GM20431 (cell line): Measurements from ENCODE around the gene RAPGEFL1.

Experiments used
- in situ Hi-C: fragments of 300-500 bp; cut with MseI, MboI; formaldehyde crosslinking; loops from one replicate; pipeline ENCODE4 v1.15.0; 2020; ENCODE audit warnings: low sequenced_read_pairs; ENCODE audit not compliant: unreplicated experiment

RAPGEFL1 gene

GRCh38 chr17:40173091-40173777, 4.0 kb upstream of the RAPGEFL1 start:
- in situ Hi-C loops: no loop called here

- in situ Hi-C loops: no loop called here
These were observed 3.5 kb upstream of the RAPGEFL1 start for GRCh38 chr17:40173778-40174135.

- in situ Hi-C loops: no loop called here
These were observed 2.8 kb upstream of the RAPGEFL1 start for GRCh38 chr17:40174514-40174913.

GRCh38 chr17:40175928-40176753, 1.1 kb upstream of the RAPGEFL1 start:
- in situ Hi-C loops: no loop called here

- in situ Hi-C loops: no loop called here
These were observed 538 bp upstream of the RAPGEFL1 start for GRCh38 chr17:40176754-40177110.

- in situ Hi-C loops: no loop called here
These were observed 841 bp downstream of the RAPGEFL1 start for GRCh38 chr17:40178021-40178601.

GRCh38 chr17:40178660-40179059, 1.4 kb downstream of the RAPGEFL1 start:
- in situ Hi-C loops: no loop called here

- in situ Hi-C loops: no loop called here
These were observed 2.8 kb downstream of the RAPGEFL1 start for GRCh38 chr17:40179923-40180659.

- in situ Hi-C loops: no loop called here
These were observed 3.4 kb downstream of the RAPGEFL1 start for GRCh38 chr17:40180694-40181093.

- in situ Hi-C loops: no loop called here
These were observed 3.9 kb downstream of the RAPGEFL1 start for GRCh38 chr17:40181205-40181604.

- in situ Hi-C loops: no loop called here
These were observed 5.3 kb downstream of the RAPGEFL1 start for GRCh38 chr17:40182606-40183005.

GRCh38 chr17:40187238-40187637, 10.0 kb downstream of the RAPGEFL1 start:
- in situ Hi-C loops: no loop called here

GRCh38 chr17:40188694-40189093, 11.4 kb downstream of the RAPGEFL1 start:
- in situ Hi-C loops: no loop called here

- in situ Hi-C loops: no loop called here
These were observed 13.1 kb downstream of the RAPGEFL1 start for GRCh38 chr17:40190197-40191021.

GRCh38 chr17:40191237-40192208, 14.3 kb downstream of the RAPGEFL1 start:
- in situ Hi-C loops: no loop called here

GRCh38 chr17:40192961-40193360, 15.7 kb downstream of the RAPGEFL1 start:
- in situ Hi-C loops: no loop called here

- in situ Hi-C loops: no loop called here
These were observed 17.6 kb downstream of the RAPGEFL1 start for GRCh38 chr17:40194821-40195220.

- in situ Hi-C loops: no loop called here
These were observed 20.3 kb downstream of the RAPGEFL1 start for GRCh38 chr17:40197550-40197949.
